Stimulated activated CD8-positive, alpha-beta memory T cell treated with anti-CD3 and anti-CD28 coated beads, Interleukin-15, amount 100 ng/mL, for 1 hour (primary cell): ENCODE measurements around the gene OTUD1.
A peak's percentile ranks its signal among the peaks of the same experiment; 100 is the strongest.
"Not testable (repeated sequence)": the region's sequence is repeated elsewhere in the genome, so short reads cannot be mapped to it uniquely, and the experiment has no call there.

Source experiments
- DNase-seq: peaks from one replicate; pipeline ENCODE4 v3.0.0-alpha.2; 2020; ENCODE audit warnings: low read depth

The OTUD1 gene

GRCh38 chr10:23438547-23439451, at the start of gene OTUD1:
OTUD1 (plus strand) TSS chr10:23439075; CDS start chr10:23439458, 383 bp downstream.
- peak; percentile 87 for DNase-seq

GRCh38 chr10:23390408-23390807, 48.5 kb upstream of the OTUD1 start:
- DNase-seq, result not testable (repeated sequence)

- DNase-seq, result no peak
These were observed 48.1 kb upstream of the OTUD1 start for GRCh38 chr10:23390809-23391208.

- DNase-seq, result no peak
These were observed 47.1 kb upstream of the OTUD1 start for GRCh38 chr10:23391821-23392220.

GRCh38 chr10:23395017-23395416, 43.9 kb upstream of the OTUD1 start:
- DNase-seq, result no peak

- DNase-seq, result no peak
These were observed 42.2 kb upstream of the OTUD1 start for GRCh38 chr10:23396695-23397094.

- DNase-seq, result no peak
These were observed 39.2 kb upstream of the OTUD1 start for GRCh38 chr10:23399701-23400144.

- no peak for DNase-seq
These were observed 36.0 kb upstream of the OTUD1 start for GRCh38 chr10:23402856-23403255.

GRCh38 chr10:23403278-23403677, 35.6 kb upstream of the OTUD1 start:
- no peak for DNase-seq

GRCh38 chr10:23403719-23404118, 35.2 kb upstream of the OTUD1 start:
- no peak for DNase-seq

GRCh38 chr10:23404461-23404980, 34.4 kb upstream of the OTUD1 start:
- DNase-seq, result no peak

GRCh38 chr10:23405540-23405939, 33.3 kb upstream of the OTUD1 start:
- no peak for DNase-seq

GRCh38 chr10:23406409-23406808, 32.5 kb upstream of the OTUD1 start:
- no peak for DNase-seq

GRCh38 chr10:23408330-23408976, 30.4 kb upstream of the OTUD1 start:
- DNase-seq, result no peak

GRCh38 chr10:23412223-23412622, 26.7 kb upstream of the OTUD1 start:
- no peak for DNase-seq

GRCh38 chr10:23413629-23414089, 25.2 kb upstream of the OTUD1 start:
- DNase-seq, result no peak

GRCh38 chr10:23414658-23415057, 24.2 kb upstream of the OTUD1 start:
- DNase-seq, result no peak

GRCh38 chr10:23417254-23417653, 21.6 kb upstream of the OTUD1 start:
- DNase-seq, result no peak

GRCh38 chr10:23418051-23418681, 20.7 kb upstream of the OTUD1 start:
- DNase-seq, result no peak

GRCh38 chr10:23419201-23419600, 19.7 kb upstream of the OTUD1 start:
- DNase-seq, result no peak

GRCh38 chr10:23419655-23420329, 19.1 kb upstream of the OTUD1 start:
- DNase-seq, result no peak

GRCh38 chr10:23421397-23421796, 17.5 kb upstream of the OTUD1 start:
- no peak for DNase-seq
